ENCODE measurements around the gene ANKRD33B.

- TF ChIP-seq POLR2AphosphoS5 (IDR thresholded peaks at IDR 0.05) (no peak), CTCF (IDR thresholded peaks at IDR 0.05) (no peak), POLR2A (IDR thresholded peaks at IDR 0.05) (no peak)
These were observed 108.5 kb downstream of the ANKRD33B start for GRCh38 chr5:10672146-10673016.

Data from breast epithelium (tissue), 3 donors.